H1 (cell line): Measurements from ENCODE around the gene ATP6V1F. TPM values are rescaled to one million over a fixed set of nuclear protein-coding genes. Genes with fewer than 3 reads are reported as not detected.

Experiments
- CTCF ChIA-PET: fragments of 300-600 bp; sonication (Branson Sonifier 250); formaldehyde crosslinking; loops from one replicate; lab custom pipeline; 2021; ENCODE audit not compliant: partially characterized antibody; lab: Charles Lee
- POLR2A ChIA-PET: fragments of 300-600 bp; sonication (Branson Sonifier 250); formaldehyde crosslinking; loops from one replicate; lab custom pipeline; 2021; ENCODE audit warnings: inconsistent platforms; ENCODE audit not compliant: partially characterized antibody; lab: Charles Lee
- DNase-seq, 2 experiments: peaks; one replicate each; pipeline versions ENCODE4 v3.0.0 to v3.0.0-alpha.2; 2010 to 2022; ENCODE audit warnings: low spot score in 2 of 2, low read depth in 1 of 2, mixed read lengths in 1 of 2
- FAIRE-seq: peaks from 2 replicates; lab custom pipeline; 2011; peaks lifted over from hg19 to GRCh38; lab: Jason Lieb, UNC
- H2AFZ ChIP-seq: 2 replicates; pipeline ENCODE4 v1.8.1; 2012; ENCODE audit warnings: low read length, inconsistent platforms
- H2AK5ac ChIP-seq: 2 replicates; pipeline ENCODE4 v1.6.1; 2013; ENCODE audit warnings: low read depth, low read length
- H2BK120ac ChIP-seq: replicated peaks from 2 replicates; pipeline ENCODE3; 2013; ENCODE audit warnings: low read depth, low read length, inconsistent platforms
- H2BK12ac ChIP-seq: 2 replicates; pipeline ENCODE4 v1.6.1; 2013; ENCODE audit warnings: low read depth, low read length
- H2BK15ac ChIP-seq: 2 replicates; pipeline ENCODE4 v1.6.1; 2013; ENCODE audit warnings: low read length
- H2BK20ac ChIP-seq: 2 replicates; pipeline ENCODE4 v1.6.1; 2013; ENCODE audit warnings: low read length
- H2BK5ac ChIP-seq: 2 replicates; pipeline ENCODE4 v1.6.1; 2013; ENCODE audit warnings: low read depth, low read length
- H3K14ac ChIP-seq: 2 replicates; pipeline ENCODE4 v1.6.1; 2013; ENCODE audit warnings: inconsistent platforms; ENCODE audit not compliant: insufficient read length
- H3K18ac ChIP-seq: 2 replicates; pipeline ENCODE4 v1.6.1; 2013; ENCODE audit warnings: low read length; ENCODE audit errors: extremely low read depth
- H3K23ac ChIP-seq: 2 replicates; pipeline ENCODE4 v1.6.1; 2013; ENCODE audit warnings: inconsistent platforms; ENCODE audit not compliant: insufficient read length
- H3K23me2 ChIP-seq: 2 replicates; pipeline ENCODE4 v1.6.1; 2013; ENCODE audit warnings: low read depth, low read length
- H3K27ac ChIP-seq: 2 replicates; pipeline ENCODE4 v1.6.1; 2011; ENCODE audit warnings: low read depth, low read length, inconsistent platforms
- H3K27me3 ChIP-seq, 4 experiments: replicated peaks in 1 of 4; 1 replicate in 1 of 4; 2 replicates in 3 of 4; pipeline versions ENCODE4 v1.6.1 to v1.8.1; 2011 to 2013; ENCODE audit warnings: low read length in 3 of 4, mild to moderate bottlenecking in 3 of 4, inconsistent platforms in 2 of 4, mixed read lengths in 2 of 4, moderate library complexity in 1 of 4; ENCODE audit not compliant: control insufficient read depth in 3 of 4, insufficient read depth in 3 of 4; ENCODE audit errors: extremely low read depth in 1 of 4
- H3K36me3 ChIP-seq, 4 experiments: 2 replicates each; pipeline versions ENCODE4 v1.6.1 to v1.8.1; 2011 to 2013; ENCODE audit warnings: mild to moderate bottlenecking in 4 of 4, low read length in 3 of 4, moderate library complexity in 2 of 4, control low read depth in 1 of 4, inconsistent platforms in 1 of 4; ENCODE audit not compliant: insufficient read depth in 4 of 4, control insufficient read depth in 2 of 4
- H3K4ac ChIP-seq: replicated peaks from 2 replicates; pipeline ENCODE3; 2013; ENCODE audit warnings: low read length, low read depth, mixed read lengths, inconsistent platforms; ENCODE audit not compliant: insufficient read length
- H3K4me1 ChIP-seq, 4 experiments: replicated peaks in 1 of 4; 1 replicate in 1 of 4; 2 replicates in 3 of 4; pipeline versions ENCODE4 v1.6.1 to v1.8.1; 2011 to 2013; ENCODE audit warnings: low read length in 3 of 4, inconsistent platforms in 2 of 4, mixed read lengths in 1 of 4; ENCODE audit not compliant: insufficient read depth in 4 of 4, control insufficient read depth in 3 of 4
- H3K4me2 ChIP-seq, 2 experiments: 2 replicates each; pipeline versions ENCODE4 v1.6.1 to v1.8.1; 2011 to 2013; ENCODE audit warnings: low read depth in 2 of 2, low read length in 2 of 2, control low read depth in 1 of 2, inconsistent platforms in 1 of 2, mild to moderate bottlenecking in 1 of 2; ENCODE audit not compliant: insufficient read depth in 1 of 2
- H3K4me3 ChIP-seq, 4 experiments: fragments of 200-600, 300-600 bp in 1 of 4; sonication (generic), shearing (Covaris generic), sonication (Bioruptor Twin) in 1 of 4; 2 replicates each; pipeline versions ENCODE4 v1.5.1 to v1.8.1; 2011 to 2016; ENCODE audit warnings: low read length in 4 of 4, low read depth in 3 of 4, control low read depth in 2 of 4, inconsistent platforms in 2 of 4, mild to moderate bottlenecking in 2 of 4, mixed read lengths in 1 of 4, moderate library complexity in 1 of 4; ENCODE audit not compliant: insufficient read depth in 2 of 4; ENCODE audit errors: extremely low read depth in 1 of 4
- H3K56ac ChIP-seq: replicated peaks from 2 replicates; pipeline ENCODE3; 2013; ENCODE audit warnings: low read depth, mild to moderate bottlenecking, mixed read lengths, low read length, inconsistent platforms; ENCODE audit not compliant: insufficient read length
- H3K79me1 ChIP-seq: 2 replicates; pipeline ENCODE4 v1.6.1; 2013; ENCODE audit warnings: low read depth, low read length, control low read depth
- H3K79me2 ChIP-seq, 2 experiments: 2 replicates each; pipeline versions ENCODE4 v1.6.1 to v1.8.1; 2012 to 2013; ENCODE audit warnings: low read length in 2 of 2, mild to moderate bottlenecking in 2 of 2, inconsistent platforms in 1 of 2; ENCODE audit not compliant: insufficient read depth in 2 of 2, control insufficient read depth in 1 of 2
- H3K9ac ChIP-seq, 4 experiments: replicated peaks in 1 of 4; 1 replicate in 1 of 4; 2 replicates in 3 of 4; pipeline versions ENCODE4 v1.6.1 to v1.8.1; 2011 to 2013; ENCODE audit warnings: low read depth in 3 of 4, low read length in 3 of 4, control low read depth in 2 of 4, mild to moderate bottlenecking in 2 of 4, moderate library complexity in 2 of 4, inconsistent platforms in 1 of 4; ENCODE audit errors: extremely low read depth in 1 of 4
- H3K9me3 ChIP-seq, 2 experiments: 2 replicates each; pipeline versions ENCODE4 v1.6.1 to v1.8.1; 2012 to 2013; ENCODE audit warnings: mild to moderate bottlenecking in 2 of 2, moderate library complexity in 2 of 2, control low read depth in 1 of 2, inconsistent platforms in 1 of 2, low read depth in 1 of 2, low read length in 1 of 2, mixed read lengths in 1 of 2; ENCODE audit not compliant: insufficient read depth in 2 of 2
- H4K20me1 ChIP-seq, 2 experiments: replicated peaks in 1 of 2; 2 replicates each; pipeline versions ENCODE3 to v1.8.1; 2011 to 2013; ENCODE audit warnings: inconsistent platforms in 2 of 2, low read length in 2 of 2, mild to moderate bottlenecking in 1 of 2; ENCODE audit not compliant: insufficient read depth in 2 of 2, control insufficient read depth in 1 of 2
- H4K5ac ChIP-seq: 2 replicates; pipeline ENCODE4 v1.6.1; 2013; ENCODE audit warnings: low read length, low read depth, mixed read lengths, inconsistent platforms; ENCODE audit not compliant: insufficient read length
- H4K8ac ChIP-seq: 2 replicates; pipeline ENCODE4 v1.8.0; 2013; ENCODE audit warnings: mild to moderate bottlenecking, moderate library complexity, low read length, inconsistent platforms; ENCODE audit not compliant: insufficient read depth; ENCODE audit errors: extremely low read depth
- H4K91ac ChIP-seq: replicated peaks from 2 replicates; pipeline ENCODE3; 2013; ENCODE audit warnings: low read length, mixed read lengths, inconsistent platforms; ENCODE audit not compliant: insufficient read length
- CEBPB ChIP-seq: IDR thresholded peaks from 2 replicates; pipeline ENCODE4 v1.6.1; 2012; ENCODE audit warnings: low read depth, low read length
- EGR1 ChIP-seq: IDR thresholded peaks from 2 replicates; pipeline ENCODE4 v1.6.1; 2011; ENCODE audit warnings: low read depth, low read length, borderline replicate concordance
- POLR2A ChIP-seq, 2 experiments: IDR thresholded peaks; 1 replicate in 1 of 2; 2 replicates in 1 of 2; pipeline ENCODE4 v1.6.1; 2011; ENCODE audit warnings: low read depth in 2 of 2, low read length in 2 of 2, mild to moderate bottlenecking in 2 of 2; ENCODE audit errors: control extremely low read depth in 1 of 2
- SIX5 ChIP-seq: IDR thresholded peaks from 2 replicates; pipeline ENCODE4 v1.6.1; 2011; ENCODE audit warnings: mild to moderate bottlenecking, low read depth, low read length
- TAF1 ChIP-seq: IDR thresholded peaks from 2 replicates; pipeline ENCODE4 v1.6.1; 2011; ENCODE audit warnings: mild to moderate bottlenecking, low read depth, low read length
- YY1 ChIP-seq: IDR thresholded peaks from 2 replicates; pipeline ENCODE4 v1.6.1; 2011; ENCODE audit warnings: low read depth, mild to moderate bottlenecking, low read length
- ZNF274 ChIP-seq: IDR thresholded peaks from 2 replicates; pipeline ENCODE4 v1.7.0; 2012; ENCODE audit warnings: low read length, borderline replicate concordance; ENCODE audit errors: extremely low read depth
- WGBS, 2 experiments: shearing (Covaris generic) in 1 of 2; methylation state at CpG; one replicate each; pipeline versions ENCODE4 v1.1.6 to v1.1.7; 2013 to 2015; ENCODE audit warnings: low lambda C conversion rate in 2 of 2, mixed read lengths in 2 of 2, inconsistent platforms in 1 of 2, low coverage in 1 of 2, missing lambda C conversion rate in 1 of 2; ENCODE audit not compliant: insufficient replicate concordance in 2 of 2, insufficient coverage in 1 of 2, insufficient read length in 1 of 2; ENCODE audit errors: extremely low coverage in 1 of 2, missing lambda C conversion rate in 1 of 2; 5-methylcytosine and 5-hydroxymethylcytosine counted together
- polyA plus RNA-seq, 7 experiments: library from polyadenylated mRNA; depleted of rRNA in 3 of 7; stranded (reverse) in 5 of 7; unstranded in 2 of 7; fragments of >200 nt in 5 of 7; fragments of 200-250 nt in 2 of 7; gene quantifications; 1 replicate in 5 of 7; 2 replicates in 1 of 7; 4 replicates in 1 of 7; pipeline versions ENCODE4 v1.2.1 to v1.2.3, GENCODE V29; 2011 to 2013; ENCODE audit warnings: missing spikeins in 2 of 7, mixed read lengths in 2 of 7
- total RNA-seq: library from RNA; stranded (reverse); fragmentation: NEBNext Ultra II Directional; extraction: Animal tissue kit (Norgen Biotek cat#: 25700); gene quantifications from 2 replicates; pipeline ENCODE4 v1.2.1, GENCODE V29; 2021

ATP6V1F gene
- total and polyA plus RNA-seq, 2 of the 8 experiments (the other 6 are each of a cell fraction or from before 2014, with no cell fraction given): 104 to 318 TPM

DNA sequence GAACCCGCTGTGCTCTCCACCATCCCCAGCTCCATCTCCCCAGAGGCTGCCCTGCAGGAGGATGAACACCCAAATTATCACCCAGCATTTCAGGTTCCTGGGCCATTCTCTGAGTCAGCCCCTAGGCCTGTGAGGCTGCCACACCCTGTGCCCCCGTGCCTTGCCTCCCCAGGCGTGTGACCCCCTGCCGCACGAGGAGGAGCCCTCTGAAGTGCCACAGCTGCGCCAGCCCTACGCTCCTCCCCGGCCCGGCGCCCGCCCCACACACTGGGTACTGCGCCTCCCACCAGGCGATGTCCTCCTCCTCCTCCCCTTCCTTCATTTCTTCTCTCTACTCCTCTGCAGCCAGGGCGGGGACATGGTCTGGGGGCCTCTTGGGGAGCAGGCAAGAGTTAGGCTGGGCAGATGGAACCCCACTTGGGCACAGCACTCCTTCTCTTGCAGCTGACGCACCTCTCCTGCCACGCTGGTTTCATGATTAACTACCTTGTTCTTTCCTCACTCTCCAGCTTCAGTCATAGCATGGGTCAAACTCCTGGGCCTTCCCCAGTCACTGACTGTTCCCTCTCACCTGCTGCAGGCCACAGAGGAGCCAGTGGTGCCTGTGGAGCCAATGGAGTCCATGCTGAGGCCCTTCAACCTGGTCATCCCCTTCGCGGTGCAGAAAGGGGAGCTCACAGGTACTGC is 12.7 kb upstream of the ATP6V1F start:
- H3K79me2 ChIP-seq: no peaks in the 10 kb centered on the region
- WGBS, 2 experiments: 94% methylated on average over 16 of the region's 18 CpGs; no CpG with 5 or more reads in 1 of the 2 experiments
- H3K27me3 ChIP-seq: no peaks in the 10 kb centered on the region
- no peak overlapping the region for H3K27ac ChIP-seq
- no peak overlapping the region for H2BK5ac ChIP-seq
- no peak overlapping the region for H2BK20ac ChIP-seq
- H3K14ac ChIP-seq: no peak overlapping the region
- no peaks in the 10 kb centered on the region; a peak in 1 of 7 replicates for H3K4me1 ChIP-seq
- H2BK12ac ChIP-seq: no peak overlapping the region
- no peaks in the 10 kb centered on the region for H3K9me3 ChIP-seq
- no peak overlapping the region for H4K8ac ChIP-seq
- no peak overlapping the region for H3K56ac ChIP-seq
- no peak overlapping the region for H3K4me3 ChIP-seq
- no peaks in the 10 kb centered on the region for H3K36me3 ChIP-seq
- DNase-seq (no peak), FAIRE-seq (no peak)
- H2BK120ac ChIP-seq: no peak overlapping the region
- ChIA-PET CTCF (interaction anchor here (0.8 to 11.5 kb wide), 5 partner anchors 9 to 33 kb away, joined by 5 to 148 read pairs (median 11); partner anchors contain the start of gene ATP6V1F), POLR2A (interaction anchor here (0.6 to 1.2 kb wide), 4 partner anchors 10 to 26 kb away, joined by 3 to 4 read pairs (median 4); no protein-coding TSS in a partner anchor)
- H4K91ac ChIP-seq: no peak overlapping the region
- no peak overlapping the region for H3K9ac ChIP-seq
- no peak overlapping the region for H3K18ac ChIP-seq
- H4K20me1 ChIP-seq: peaks cover 0 to 2% of the 10 kb centered on the region in 2 experiments
- H3K4ac ChIP-seq: no peak overlapping the region
- no peaks in the 10 kb centered on the region for H3K79me1 ChIP-seq
- no peak overlapping the region for H3K23ac ChIP-seq
- H2AFZ ChIP-seq: no peak overlapping the region
- no peak overlapping the region for H2BK15ac ChIP-seq
- H2AK5ac ChIP-seq: no peak overlapping the region
- no peak overlapping the region for H4K5ac ChIP-seq
- no peaks in the 10 kb centered on the region for H3K23me2 ChIP-seq
- H3K4me2 ChIP-seq: no peak overlapping the region
- TF ChIP-seq POLR2A (IDR thresholded peaks at IDR 0.05; ENCODE audit: control extremely low read depth in 1 of 2, low read depth in 2 of 2, low read length in 2 of 2) (no peak), EGR1 (no peak), TAF1 (no peak), YY1 (no peak), CEBPB (no peak), SIX5 (no peak), ZNF274 (no peak)
